Right lobe of liver (tissue), 4 donors: ENCODE results near the gene GALNT17.

Source experiments
- POLR2A ChIP-seq: fragments of 450-650 bp; IDR thresholded peaks from one replicate; pipeline ENCODE4 v1.6.1; 2017; ENCODE audit warnings: antibody characterized with exemption, mild to moderate bottlenecking
- TF ChIP-seq, protein P1 (sequence below), 4 donors: fragments of 200-600 bp in 3 of 4; fragments of 450-650 bp in 1 of 4; IDR thresholded peaks; one replicate each; pipeline versions ENCODE4 v1.5.1 to v1.8.0; 2016 to 2022; ENCODE audit warnings: antibody characterized with exemption in 4 of 4, mild to moderate bottlenecking in 2 of 4
- donor health status: DM: no; HTN: no; CAD: no.
- donor health status: DM: no; HTN: no; CAD: no.
- donor health status: DM: no; HTN: yes; CAD: no.

DNA sequence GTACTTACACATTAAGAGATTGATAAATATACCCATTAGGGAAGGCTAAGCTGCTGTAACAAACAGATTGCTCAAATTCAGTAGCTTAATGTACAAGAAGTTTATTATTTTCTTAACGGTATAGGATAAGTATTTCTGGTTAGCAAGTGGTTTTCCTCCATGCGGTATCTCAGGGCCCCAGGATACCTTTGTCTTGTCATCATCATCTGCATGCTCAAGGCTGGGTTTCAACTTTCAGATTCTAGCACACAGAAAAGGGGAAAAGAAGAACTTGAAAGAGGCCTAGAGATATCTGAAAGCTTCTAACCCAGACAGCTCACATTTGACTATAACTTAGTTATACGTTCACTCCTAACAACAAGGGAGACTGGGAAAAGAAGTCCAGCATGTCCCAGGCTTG is 11.8 kb upstream of the GALNT17 start:
- TF ChIP-seq, protein P1, sequence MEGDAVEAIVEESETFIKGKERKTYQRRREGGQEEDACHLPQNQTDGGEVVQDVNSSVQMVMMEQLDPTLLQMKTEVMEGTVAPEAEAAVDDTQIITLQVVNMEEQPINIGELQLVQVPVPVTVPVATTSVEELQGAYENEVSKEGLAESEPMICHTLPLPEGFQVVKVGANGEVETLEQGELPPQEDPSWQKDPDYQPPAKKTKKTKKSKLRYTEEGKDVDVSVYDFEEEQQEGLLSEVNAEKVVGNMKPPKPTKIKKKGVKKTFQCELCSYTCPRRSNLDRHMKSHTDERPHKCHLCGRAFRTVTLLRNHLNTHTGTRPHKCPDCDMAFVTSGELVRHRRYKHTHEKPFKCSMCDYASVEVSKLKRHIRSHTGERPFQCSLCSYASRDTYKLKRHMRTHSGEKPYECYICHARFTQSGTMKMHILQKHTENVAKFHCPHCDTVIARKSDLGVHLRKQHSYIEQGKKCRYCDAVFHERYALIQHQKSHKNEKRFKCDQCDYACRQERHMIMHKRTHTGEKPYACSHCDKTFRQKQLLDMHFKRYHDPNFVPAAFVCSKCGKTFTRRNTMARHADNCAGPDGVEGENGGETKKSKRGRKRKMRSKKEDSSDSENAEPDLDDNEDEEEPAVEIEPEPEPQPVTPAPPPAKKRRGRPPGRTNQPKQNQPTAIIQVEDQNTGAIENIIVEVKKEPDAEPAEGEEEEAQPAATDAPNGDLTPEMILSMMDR (IDR thresholded peaks at IDR 0.05): no peak
- TF ChIP-seq POLR2A: no peak
